Vagina (tissue), 2 donors: Measurements from ENCODE around the gene TP53I11.

Source experiments
- POLR2A ChIP-seq, 2 donors: fragments of 450-650 bp; IDR thresholded peaks; one replicate each; pipeline ENCODE4 v1.6.1; 2017; ENCODE audit warnings: antibody characterized with exemption in 2 of 2, mild to moderate bottlenecking in 2 of 2, moderate library complexity in 2 of 2
- POLR2AphosphoS5 ChIP-seq, 2 donors: sonication (generic); formaldehyde crosslinking; IDR thresholded peaks; one replicate each; pipeline ENCODE4 v1.9.0; 2017; ENCODE audit warnings: antibody characterized with exemption in 2 of 2, mild to moderate bottlenecking in 2 of 2, low read depth in 1 of 2; ENCODE audit not compliant: insufficient read depth in 1 of 2
- TF ChIP-seq, protein P1 (sequence below), 3 experiments: fragments of 450-650 bp in 2 of 3; fragments of 200-600 bp in 1 of 3; sonication (generic) in 1 of 3; IDR thresholded peaks; one replicate each; pipeline ENCODE4 v1.5.1; 2017 to 2019; ENCODE audit warnings: antibody characterized with exemption in 3 of 3, mild to moderate bottlenecking in 2 of 3, moderate library complexity in 2 of 3

DNA sequence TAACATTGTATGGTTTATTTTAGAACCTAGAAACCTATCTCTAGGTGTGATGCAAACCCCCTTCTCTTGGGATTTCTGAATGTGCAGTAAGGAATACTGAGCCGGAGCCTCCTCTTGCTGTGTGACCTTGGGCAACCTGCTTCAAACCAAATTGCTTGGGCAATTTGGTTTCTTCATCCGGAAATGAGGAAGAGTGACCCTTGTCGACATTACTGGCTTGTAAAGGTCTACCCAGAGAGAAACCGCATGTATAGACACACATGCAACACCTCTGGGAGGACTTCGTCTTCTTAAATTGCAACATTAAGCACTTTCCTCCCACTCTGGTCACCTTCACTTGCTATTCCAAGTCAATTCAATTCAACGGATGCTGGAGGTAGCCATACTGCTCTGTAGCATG, 19.6 kb upstream of the TP53I11 start:
- TF ChIP-seq POLR2A (IDR thresholded peaks at IDR 0.05) (no peak), POLR2AphosphoS5 (IDR thresholded peaks at IDR 0.05; ENCODE audit: insufficient read depth in 1 of 2, low read depth in 1 of 2) (no peak)
- TF ChIP-seq, protein P1, sequence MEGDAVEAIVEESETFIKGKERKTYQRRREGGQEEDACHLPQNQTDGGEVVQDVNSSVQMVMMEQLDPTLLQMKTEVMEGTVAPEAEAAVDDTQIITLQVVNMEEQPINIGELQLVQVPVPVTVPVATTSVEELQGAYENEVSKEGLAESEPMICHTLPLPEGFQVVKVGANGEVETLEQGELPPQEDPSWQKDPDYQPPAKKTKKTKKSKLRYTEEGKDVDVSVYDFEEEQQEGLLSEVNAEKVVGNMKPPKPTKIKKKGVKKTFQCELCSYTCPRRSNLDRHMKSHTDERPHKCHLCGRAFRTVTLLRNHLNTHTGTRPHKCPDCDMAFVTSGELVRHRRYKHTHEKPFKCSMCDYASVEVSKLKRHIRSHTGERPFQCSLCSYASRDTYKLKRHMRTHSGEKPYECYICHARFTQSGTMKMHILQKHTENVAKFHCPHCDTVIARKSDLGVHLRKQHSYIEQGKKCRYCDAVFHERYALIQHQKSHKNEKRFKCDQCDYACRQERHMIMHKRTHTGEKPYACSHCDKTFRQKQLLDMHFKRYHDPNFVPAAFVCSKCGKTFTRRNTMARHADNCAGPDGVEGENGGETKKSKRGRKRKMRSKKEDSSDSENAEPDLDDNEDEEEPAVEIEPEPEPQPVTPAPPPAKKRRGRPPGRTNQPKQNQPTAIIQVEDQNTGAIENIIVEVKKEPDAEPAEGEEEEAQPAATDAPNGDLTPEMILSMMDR (IDR thresholded peaks at IDR 0.05): no peak
